SK-N-SH (cell line): ENCODE data around the gene ROS1. TPM values are rescaled to one million over a fixed set of nuclear protein-coding genes. Genes with fewer than 3 reads are reported as not detected.

Experiments
- CTCF ChIA-PET: fragments of 300-600, 350-600 bp; formaldehyde crosslinking; extraction: SDS; loops from one replicate; lab custom pipeline; 2021; lab: Yijun Ruan, JAX
- POLR2A ChIA-PET: fragments of 350-600 bp; sonication (Branson Sonifier 250); formaldehyde crosslinking; extraction: SDS; loops from one replicate; lab custom pipeline; 2020; ENCODE audit warnings: antibody characterized with exemption, inconsistent platforms; lab: Yijun Ruan, JAX
- DNase-seq: peaks from one replicate; pipeline ENCODE4 v3.0.0; 2012
- H2AFZ ChIP-seq: fragments of 200-600 bp; sonication (generic); 2 replicates; pipeline ENCODE4 v1.8.1; 2016; ENCODE audit warnings: antibody characterized with exemption, mild to moderate bottlenecking, low read depth
- H3F3A ChIP-seq: fragments of 200-600 bp; sonication (generic); replicated peaks from 2 replicates; pipeline ENCODE3; 2016; ENCODE audit warnings: antibody characterized with exemption, mild to moderate bottlenecking; ENCODE audit not compliant: insufficient read depth
- H3K27ac ChIP-seq, 2 experiments: fragments of 200-500 bp in 1 of 2; fragments of 200-600 bp in 1 of 2; sonication (Bioruptor generic) in 1 of 2; sonication (generic), shearing (Covaris generic) in 1 of 2; 2 replicates each; pipeline versions ENCODE4 v1.5.1 to v1.6.1; 2014 to 2016; ENCODE audit warnings: low read depth in 2 of 2, inconsistent platforms in 1 of 2, low read length in 1 of 2, mild to moderate bottlenecking in 1 of 2, mixed read lengths in 1 of 2
- H3K27me3 ChIP-seq: fragments of 200-600 bp; sonication (generic), shearing (Covaris generic); 2 replicates; pipeline ENCODE4 v1.6.1; 2016; ENCODE audit warnings: mixed run types; ENCODE audit not compliant: insufficient read depth
- H3K36me3 ChIP-seq, 2 experiments: fragments of 200-500 bp in 1 of 2; fragments of 200-600 bp in 1 of 2; sonication (Bioruptor generic) in 1 of 2; sonication (generic) in 1 of 2; replicated peaks in 1 of 2; 2 replicates each; pipeline versions ENCODE3 to v1.5.1; 2014 to 2016; ENCODE audit warnings: low read length in 1 of 2, mild to moderate bottlenecking in 1 of 2; ENCODE audit not compliant: insufficient read depth in 2 of 2, control insufficient read depth in 1 of 2
- H3K4me1 ChIP-seq, 2 experiments: fragments of 200-500 bp in 1 of 2; fragments of 200-600 bp in 1 of 2; sonication (Bioruptor generic) in 1 of 2; sonication (generic), shearing (Covaris generic) in 1 of 2; 2 replicates each; pipeline versions ENCODE4 v1.5.1 to v1.6.1; 2014 to 2016; ENCODE audit warnings: low read depth in 1 of 2, low read length in 1 of 2, mixed run types in 1 of 2; ENCODE audit not compliant: insufficient read depth in 2 of 2, control insufficient read depth in 1 of 2
- H3K4me2 ChIP-seq: fragments of 200-600 bp; sonication (generic), shearing (Covaris generic); 2 replicates; pipeline ENCODE4 v1.6.1; 2017; ENCODE audit warnings: mixed run types
- H3K4me3 ChIP-seq, 2 experiments: fragments of 200-500 bp in 1 of 2; fragments of 200-600 bp in 1 of 2; sonication (Bioruptor generic) in 1 of 2; sonication (generic), shearing (Covaris generic) in 1 of 2; 2 replicates each; pipeline versions ENCODE4 v1.5.1 to v1.8.1; 2014 to 2016; ENCODE audit warnings: low read depth in 2 of 2, inconsistent platforms in 1 of 2, low read length in 1 of 2, mild to moderate bottlenecking in 1 of 2, mixed read lengths in 1 of 2, moderate library complexity in 1 of 2
- H3K79me2 ChIP-seq: fragments of 200-600 bp; sonication (generic); 2 replicates; pipeline ENCODE4 v1.8.1; 2017; ENCODE audit warnings: mild to moderate bottlenecking; ENCODE audit not compliant: insufficient read depth
- H3K9ac ChIP-seq: fragments of 200-600 bp; sonication (generic); 2 replicates; pipeline ENCODE4 v1.6.1; 2017; ENCODE audit warnings: mixed run types
- H3K9me2 ChIP-seq: fragments of 200-600 bp; sonication (generic); 2 replicates; pipeline ENCODE4 v1.6.1; 2017; ENCODE audit warnings: mixed run types
- H3K9me3 ChIP-seq: fragments of 200-600 bp; sonication (generic); 2 replicates; pipeline ENCODE4 v1.6.1; 2017; ENCODE audit warnings: mixed run types, mild to moderate bottlenecking, moderate library complexity
- H4K20me1 ChIP-seq: fragments of 200-600 bp; sonication (generic); 2 replicates; pipeline ENCODE4 v1.6.1; 2017; ENCODE audit warnings: mild to moderate bottlenecking, mixed run types; ENCODE audit not compliant: insufficient read depth
- EZH2phosphoT487 ChIP-seq: fragments of 200-600 bp; sonication (generic); IDR thresholded peaks from 2 replicates; pipeline ENCODE4 v1.6.1; 2017; ENCODE audit warnings: low read depth, mixed run types, mild to moderate bottlenecking, antibody characterized with exemption, moderate library complexity, borderline replicate concordance
- FOSL2 ChIP-seq: IDR thresholded peaks from 2 replicates; pipeline ENCODE4 v1.4.0; 2012; ENCODE audit warnings: low read depth, mild to moderate bottlenecking, moderate library complexity, borderline replicate concordance
- GABPA ChIP-seq: IDR thresholded peaks from 2 replicates; pipeline ENCODE4 v1.4.0; 2012; ENCODE audit warnings: low read depth, mild to moderate bottlenecking
- NFIC ChIP-seq: IDR thresholded peaks from 2 replicates; pipeline ENCODE4 v1.4.0; 2012; ENCODE audit warnings: borderline replicate concordance
- RAD21 ChIP-seq: IDR thresholded peaks from 2 replicates; pipeline ENCODE4 v1.6.1; 2012; ENCODE audit warnings: mild to moderate bottlenecking, low read length
- REST ChIP-seq: IDR thresholded peaks from 2 replicates; pipeline ENCODE4 v1.6.1; 2012; ENCODE audit warnings: mild to moderate bottlenecking, low read depth, low read length, moderate library complexity
- SIN3A ChIP-seq: IDR thresholded peaks from 2 replicates; pipeline ENCODE4 v1.6.1; 2012; ENCODE audit warnings: low read depth, mild to moderate bottlenecking, low read length, moderate library complexity, borderline replicate concordance
- SMC3 ChIP-seq: IDR thresholded peaks from 2 replicates; pipeline ENCODE4 v1.6.1; 2012; ENCODE audit warnings: low read depth, low read length, improper control_type of control experiment
- TCF12 ChIP-seq: IDR thresholded peaks from 2 replicates; pipeline ENCODE4 v1.4.0; 2012
- WGBS: methylation state at CpG from one replicate; pipeline ENCODE4 v1.1.6; 2017; ENCODE audit warnings: low lambda C conversion rate; 5-methylcytosine and 5-hydroxymethylcytosine counted together
- polyA plus RNA-seq, 3 experiments: library from polyadenylated mRNA; depleted of rRNA; stranded (reverse); fragments of >200 nt; gene quantifications; 2 replicates each; pipeline ENCODE4 v1.2.3, GENCODE V29; 2012
- TF ChIP-seq, protein P1 (sequence below): IDR thresholded peaks from 2 replicates; pipeline ENCODE4 v1.4.0; 2012; ENCODE audit warnings: low read depth, borderline replicate concordance
- TF ChIP-seq, protein P2 (sequence below): fragments of 200-600 bp; sonication (generic); IDR thresholded peaks from 2 replicates; pipeline ENCODE4 v1.6.1; 2017; ENCODE audit warnings: antibody characterized with exemption, mild to moderate bottlenecking, moderate library complexity
- TF ChIP-seq, protein P3 (sequence below): fragments of 150-350 bp; IDR thresholded peaks from 2 replicates; pipeline ENCODE4 v1.6.1; 2017; ENCODE audit warnings: antibody characterized with exemption, low read length, low read depth, borderline replicate concordance

ROS1 gene
- polyA plus RNA-seq, 1 of the 3 experiments (the other 2 are of a cell fraction), result 1.8 TPM

- Histone ChIP-seq H3K4me2 (no peak overlapping the region), H3K4me3 (no peak overlapping the region), H4K20me1 (no peaks in the 10 kb centered on the region), H3K27ac (no peak overlapping the region), H3K36me3 (no peaks in the 10 kb centered on the region), H3K27me3 (no peaks in the 10 kb centered on the region), H3K9ac (no peak overlapping the region), H2AFZ (peak overlapping the region; percentile 67), H3K9me3 (no peaks in the 10 kb centered on the region), H3K4me1 (no peaks in the 10 kb centered on the region), H3F3A (no peaks in the 10 kb centered on the region), H3K79me2 (no peaks in the 10 kb centered on the region), H3K9me2 (no peaks in the 10 kb centered on the region)
- WGBS, result 41% methylated on average over 1 of the region's 1 CpG
- TF ChIP-seq SMC3, result peak; percentile 32; the same call in 1 of the 2 replicates
- TF ChIP-seq, protein P1, sequence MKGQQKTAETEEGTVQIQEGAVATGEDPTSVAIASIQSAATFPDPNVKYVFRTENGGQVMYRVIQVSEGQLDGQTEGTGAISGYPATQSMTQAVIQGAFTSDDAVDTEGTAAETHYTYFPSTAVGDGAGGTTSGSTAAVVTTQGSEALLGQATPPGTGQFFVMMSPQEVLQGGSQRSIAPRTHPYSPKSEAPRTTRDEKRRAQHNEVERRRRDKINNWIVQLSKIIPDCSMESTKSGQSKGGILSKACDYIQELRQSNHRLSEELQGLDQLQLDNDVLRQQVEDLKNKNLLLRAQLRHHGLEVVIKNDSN, result no peak
- TF ChIP-seq RAD21, result peak; percentile 27; the same call in 1 of the 2 replicates
- TF ChIP-seq REST, result no peak
- TF ChIP-seq, protein P2, sequence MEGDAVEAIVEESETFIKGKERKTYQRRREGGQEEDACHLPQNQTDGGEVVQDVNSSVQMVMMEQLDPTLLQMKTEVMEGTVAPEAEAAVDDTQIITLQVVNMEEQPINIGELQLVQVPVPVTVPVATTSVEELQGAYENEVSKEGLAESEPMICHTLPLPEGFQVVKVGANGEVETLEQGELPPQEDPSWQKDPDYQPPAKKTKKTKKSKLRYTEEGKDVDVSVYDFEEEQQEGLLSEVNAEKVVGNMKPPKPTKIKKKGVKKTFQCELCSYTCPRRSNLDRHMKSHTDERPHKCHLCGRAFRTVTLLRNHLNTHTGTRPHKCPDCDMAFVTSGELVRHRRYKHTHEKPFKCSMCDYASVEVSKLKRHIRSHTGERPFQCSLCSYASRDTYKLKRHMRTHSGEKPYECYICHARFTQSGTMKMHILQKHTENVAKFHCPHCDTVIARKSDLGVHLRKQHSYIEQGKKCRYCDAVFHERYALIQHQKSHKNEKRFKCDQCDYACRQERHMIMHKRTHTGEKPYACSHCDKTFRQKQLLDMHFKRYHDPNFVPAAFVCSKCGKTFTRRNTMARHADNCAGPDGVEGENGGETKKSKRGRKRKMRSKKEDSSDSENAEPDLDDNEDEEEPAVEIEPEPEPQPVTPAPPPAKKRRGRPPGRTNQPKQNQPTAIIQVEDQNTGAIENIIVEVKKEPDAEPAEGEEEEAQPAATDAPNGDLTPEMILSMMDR, result peak; percentile 54
- peak; percentile 8 for DNase-seq
- ChIA-PET CTCF (interaction anchor here (1.3 to 1.7 kb wide), 3 partner anchors 10 to 205 kb away, joined by 3 to 4 read pairs (median 4); no protein-coding TSS in a partner anchor), POLR2A (no interaction called here)
Measured at GRCh38 chr6:117399924-117400323, 25.8 kb downstream of the ROS1 start.

GRCh38 chr6:117399126-117399525 lies 26.6 kb downstream of the ROS1 start:
- no peaks in the 10 kb centered on the region for H4K20me1 ChIP-seq
- DNase-seq, result no peak
- no peak overlapping the region for H3K27ac ChIP-seq
- H3K9me3 ChIP-seq, result no peaks in the 10 kb centered on the region
- no peaks in the 10 kb centered on the region for H3K79me2 ChIP-seq
- no peak overlapping the region; the same call in 1 of the 2 replicates for H2AFZ ChIP-seq
- CTCF ChIA-PET, result interaction anchor here (1.4 to 1.7 kb wide), 2 partner anchors 18 to 205 kb away, joined by 3 to 4 read pairs; no protein-coding TSS in a partner anchor
- H3K9me2 ChIP-seq, result no peaks in the 10 kb centered on the region
- H3K4me3 ChIP-seq, result no peak overlapping the region
- no peaks in the 10 kb centered on the region for H3K36me3 ChIP-seq
- no peaks in the 10 kb centered on the region for H3K4me1 ChIP-seq
- H3K4me2 ChIP-seq, result no peak overlapping the region
- no peaks in the 10 kb centered on the region for H3F3A ChIP-seq
- POLR2A ChIA-PET, result no interaction called here
- H3K9ac ChIP-seq, result no peak overlapping the region
- 54% methylated on average over 5 of the region's 5 CpGs for WGBS
- no peaks in the 10 kb centered on the region for H3K27me3 ChIP-seq
- TF ChIP-seq, protein P1, result no peak
- TF ChIP-seq SIN3A (no peak), FOSL2 (no peak), GABPA (no peak), NFIC (no peak), TCF12 (no peak), EZH2phosphoT487 (no peak), SMC3 (no peak)
- TF ChIP-seq, protein P3, sequence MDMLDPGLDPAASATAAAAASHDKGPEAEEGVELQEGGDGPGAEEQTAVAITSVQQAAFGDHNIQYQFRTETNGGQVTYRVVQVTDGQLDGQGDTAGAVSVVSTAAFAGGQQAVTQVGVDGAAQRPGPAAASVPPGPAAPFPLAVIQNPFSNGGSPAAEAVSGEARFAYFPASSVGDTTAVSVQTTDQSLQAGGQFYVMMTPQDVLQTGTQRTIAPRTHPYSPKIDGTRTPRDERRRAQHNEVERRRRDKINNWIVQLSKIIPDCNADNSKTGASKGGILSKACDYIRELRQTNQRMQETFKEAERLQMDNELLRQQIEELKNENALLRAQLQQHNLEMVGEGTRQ, result no peak
- TF ChIP-seq, protein P2, result no peak
